ENCODE results near the gene CEP63.
A peak's percentile ranks its signal among the peaks of the same experiment; 100 is the strongest.
"Not testable (repeated sequence)": the region's sequence is repeated elsewhere in the genome, so short reads cannot be mapped to it uniquely, and the experiment has no call there.

Gene CEP63

DNA sequence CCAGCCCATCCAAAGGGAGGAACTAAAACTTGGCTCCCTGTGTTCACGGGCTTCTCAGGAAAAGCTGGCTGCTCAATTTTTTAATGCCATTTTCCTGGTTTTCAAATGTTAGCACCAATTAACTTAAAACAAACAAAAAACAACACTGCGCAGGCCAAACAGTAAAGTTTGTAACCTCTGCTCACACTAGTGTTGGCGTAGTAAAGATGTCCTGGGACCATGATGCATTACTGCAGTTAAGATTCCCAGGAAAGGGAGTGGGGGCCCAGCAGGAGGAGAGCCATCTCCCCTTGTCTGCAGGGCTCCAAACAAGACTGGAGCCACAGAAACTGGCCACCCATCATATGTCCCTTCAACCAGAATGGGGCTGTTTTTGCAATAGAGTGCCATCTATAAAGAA lies 91.0 kb downstream of the CEP63 start:
- H3K9me3 ChIP-seq (ENCODE audit: control insufficient read depth, low read length), result no peaks in the 10 kb centered on the region
- H3K36me3 ChIP-seq (ENCODE audit: control insufficient read depth, insufficient read depth, low read length, severe bottlenecking), result no peaks in the 10 kb centered on the region
- no peak overlapping the region for H3K9ac ChIP-seq (ENCODE audit: low read length)
- no peak overlapping the region for H3K4me3 ChIP-seq (ENCODE audit: low read length)
- no peaks in the 10 kb centered on the region for H3K4me1 ChIP-seq (ENCODE audit: control insufficient read depth, insufficient read depth, low read length)
- DNase-seq (ENCODE audit: low read depth), result no peak
- H3K27me3 ChIP-seq (replicated peaks; ENCODE audit: control insufficient read depth, insufficient read depth, low read length), result no peaks in the 10 kb centered on the region

DNA sequence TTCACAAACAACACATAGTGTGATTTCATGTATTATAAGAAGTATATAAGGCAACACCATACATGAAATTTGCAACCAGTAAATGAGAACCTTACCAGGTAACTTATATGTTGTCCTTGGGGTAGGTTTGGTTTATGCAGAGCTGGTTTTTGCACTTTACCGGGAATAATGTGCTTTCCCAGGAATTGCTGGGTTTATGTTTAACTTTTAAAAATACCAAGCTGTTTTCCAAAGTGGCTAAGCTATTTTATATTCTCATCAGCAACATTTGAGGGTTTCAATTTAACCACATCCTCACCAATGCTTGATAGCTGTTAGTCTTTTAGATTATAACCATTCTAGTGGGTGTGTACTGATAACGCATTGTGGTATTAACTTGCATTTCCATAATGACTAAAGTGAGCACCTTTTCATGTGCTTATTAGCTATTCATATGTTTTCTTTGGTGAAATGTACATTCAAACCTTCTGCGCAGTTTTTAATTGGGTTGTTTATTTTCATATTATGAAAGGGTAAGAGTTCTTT lies 93.3 kb downstream of the CEP63 start:
- Histone ChIP-seq H3K4me3 (ENCODE audit: low read length) (no peak overlapping the region), H3K9ac (ENCODE audit: low read length) (no peak overlapping the region), H3K27me3 (replicated peaks; ENCODE audit: control insufficient read depth, insufficient read depth, low read length) (no peaks in the 10 kb centered on the region), H3K9me3 (ENCODE audit: control insufficient read depth, low read length) (no peaks in the 10 kb centered on the region), H3K36me3 (ENCODE audit: control insufficient read depth, insufficient read depth, low read length, severe bottlenecking) (no peaks in the 10 kb centered on the region), H3K4me1 (ENCODE audit: control insufficient read depth, insufficient read depth, low read length) (no peaks in the 10 kb centered on the region)
- no peak for DNase-seq (ENCODE audit: low read depth)

DNA sequence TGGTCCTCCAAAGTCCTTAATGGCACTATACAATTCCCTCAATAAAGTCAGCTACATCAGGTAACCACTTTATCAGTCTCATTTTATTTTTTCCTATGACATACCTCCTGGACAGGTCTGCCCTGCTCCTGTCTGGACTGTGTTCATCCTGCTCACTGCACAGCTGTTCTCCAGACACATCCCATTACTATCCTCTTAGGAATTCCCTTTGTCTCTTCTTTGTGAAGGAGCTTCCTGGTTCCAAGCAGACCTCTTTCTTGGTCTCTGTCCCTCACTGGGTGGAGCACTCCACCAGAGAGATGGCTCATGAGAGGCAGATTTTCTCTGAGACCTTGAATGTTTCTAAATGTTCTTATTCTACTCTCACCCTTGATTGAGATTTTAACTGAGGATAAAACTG lies 104.9 kb downstream of the CEP63 start:
- Histone ChIP-seq H3K9ac (ENCODE audit: low read length) (no peak overlapping the region), H3K27me3 (replicated peaks; ENCODE audit: control insufficient read depth, insufficient read depth, low read length) (no peaks in the 10 kb centered on the region), H3K36me3 (ENCODE audit: control insufficient read depth, insufficient read depth, low read length, severe bottlenecking) (no peaks in the 10 kb centered on the region), H3K4me3 (ENCODE audit: low read length) (no peak overlapping the region), H3K4me1 (ENCODE audit: control insufficient read depth, insufficient read depth, low read length) (no peaks in the 10 kb centered on the region), H3K9me3 (ENCODE audit: control insufficient read depth, low read length) (peaks cover 7% of the 10 kb centered on the region)
- DNase-seq (ENCODE audit: low read depth), result no peak

DNA sequence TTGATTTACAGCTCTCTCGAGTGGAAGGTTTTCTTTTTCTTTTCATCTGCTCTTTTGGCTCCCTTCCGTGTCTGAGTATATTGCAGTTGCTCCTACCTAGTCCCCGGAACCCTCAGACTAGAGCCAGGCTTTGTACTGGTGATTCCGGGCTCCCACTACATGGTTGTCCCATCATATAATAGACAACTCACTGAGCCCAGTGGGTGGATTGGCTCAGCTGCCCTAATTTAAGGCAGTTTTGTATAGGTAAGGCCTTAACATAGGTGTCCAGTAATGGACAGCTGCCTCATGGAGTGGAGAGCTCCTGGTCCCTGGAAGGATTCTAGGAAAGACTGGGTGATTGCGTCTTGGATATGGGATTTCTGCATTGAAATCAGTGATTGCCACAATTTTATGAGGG lies 106.9 kb downstream of the CEP63 start:
- Histone ChIP-seq H3K4me1 (ENCODE audit: control insufficient read depth, insufficient read depth, low read length) (no peaks in the 10 kb centered on the region), H3K9me3 (ENCODE audit: control insufficient read depth, low read length) (peaks cover 15% of the 10 kb centered on the region), H3K4me3 (ENCODE audit: low read length) (no peak overlapping the region), H3K36me3 (ENCODE audit: control insufficient read depth, insufficient read depth, low read length, severe bottlenecking) (no peaks in the 10 kb centered on the region), H3K9ac (ENCODE audit: low read length) (no peak overlapping the region), H3K27me3 (replicated peaks; ENCODE audit: control insufficient read depth, insufficient read depth, low read length) (no peaks in the 10 kb centered on the region)
- no peak for DNase-seq (ENCODE audit: low read depth)

DNA sequence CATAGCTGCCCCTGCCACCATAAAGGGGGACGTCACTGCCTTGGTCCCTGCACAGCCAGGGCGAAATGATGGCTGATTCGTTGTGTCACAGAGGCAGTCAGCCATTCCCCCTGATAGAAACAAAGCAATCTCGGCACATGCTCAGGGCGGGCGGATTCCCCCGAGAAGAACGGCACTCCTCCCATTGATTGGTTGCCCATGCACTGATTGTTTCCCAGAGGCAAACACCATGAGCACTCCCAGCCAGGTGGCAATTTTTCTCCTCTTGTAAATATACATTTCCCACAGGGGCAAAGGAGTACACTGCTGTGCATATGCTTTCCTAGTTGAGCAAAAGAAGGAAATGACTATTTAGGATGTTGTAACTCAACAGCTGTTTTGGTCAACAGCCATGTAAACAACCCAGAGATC lies 108.5 kb downstream of the CEP63 start:
- Histone ChIP-seq H3K4me1 (ENCODE audit: control insufficient read depth, insufficient read depth, low read length) (no peaks in the 10 kb centered on the region), H3K9ac (ENCODE audit: low read length) (no peak overlapping the region), H3K36me3 (ENCODE audit: control insufficient read depth, insufficient read depth, low read length, severe bottlenecking) (no peaks in the 10 kb centered on the region), H3K9me3 (ENCODE audit: control insufficient read depth, low read length) (peaks cover 15% of the 10 kb centered on the region), H3K27me3 (replicated peaks; ENCODE audit: control insufficient read depth, insufficient read depth, low read length) (no peaks in the 10 kb centered on the region), H3K4me3 (ENCODE audit: low read length) (no peak overlapping the region)
- DNase-seq (ENCODE audit: low read depth), result no peak

DNA sequence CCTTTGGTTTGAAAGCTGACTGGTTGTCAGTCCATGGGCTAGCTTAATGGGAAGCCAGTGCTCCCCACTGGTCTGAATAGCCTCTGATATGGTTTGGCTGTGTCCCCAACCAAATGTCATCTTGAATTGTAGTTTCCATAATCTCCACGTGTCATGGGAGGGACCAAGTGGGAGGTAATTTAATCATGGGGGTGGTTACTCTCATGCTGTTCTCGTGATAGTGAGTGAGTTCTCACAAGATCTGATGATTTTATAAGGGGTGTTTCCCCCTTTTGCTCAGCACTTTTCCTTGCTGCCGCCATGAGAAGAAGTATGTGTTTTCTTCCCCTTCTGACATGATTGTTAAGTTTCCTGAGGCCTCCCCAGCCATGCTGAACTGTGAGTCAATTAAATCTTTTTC lies 109.1 kb downstream of the CEP63 start:
- H3K4me1 ChIP-seq (ENCODE audit: control insufficient read depth, insufficient read depth, low read length); H3K36me3 ChIP-seq (ENCODE audit: control insufficient read depth, insufficient read depth, low read length, severe bottlenecking); H3K27me3 ChIP-seq (replicated peaks; ENCODE audit: control insufficient read depth, insufficient read depth, low read length); H3K4me3 ChIP-seq (ENCODE audit: low read length); H3K9ac ChIP-seq (ENCODE audit: low read length); DNase-seq (ENCODE audit: low read depth): not testable (repeated sequence)
- peaks cover 15% of the 10 kb centered on the region for H3K9me3 ChIP-seq (ENCODE audit: control insufficient read depth, low read length)

DNA sequence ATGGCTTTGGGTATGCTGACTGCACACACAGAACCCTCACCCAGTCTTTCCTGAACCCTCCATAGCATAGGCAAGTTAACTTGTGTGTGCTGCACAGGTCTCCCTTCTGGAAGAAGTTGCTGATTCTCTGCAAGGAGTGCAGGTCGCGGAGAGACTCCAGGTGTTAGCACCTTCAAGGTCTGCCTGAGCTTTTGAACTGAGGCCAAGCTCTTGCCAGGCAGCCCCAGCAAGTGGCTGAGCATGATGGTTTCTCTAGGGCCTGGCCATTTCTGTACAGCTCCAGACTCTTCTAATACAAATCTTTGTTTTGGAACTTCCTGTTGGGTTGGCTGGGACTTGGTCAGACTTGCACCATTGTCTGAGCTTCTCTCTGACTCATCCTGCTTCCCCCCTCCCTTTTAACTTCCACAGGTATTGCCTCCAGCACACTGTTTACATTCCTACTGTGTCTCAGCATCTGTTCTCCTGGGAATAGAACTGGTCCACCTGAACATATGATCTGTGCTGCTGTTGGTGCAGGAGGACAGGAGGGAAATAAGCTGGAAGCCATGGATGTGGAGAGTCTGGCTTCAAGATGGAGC lies 111.6 kb downstream of the CEP63 start:
- Histone ChIP-seq H3K27me3 (replicated peaks; ENCODE audit: control insufficient read depth, insufficient read depth, low read length) (no peaks in the 10 kb centered on the region), H3K4me1 (ENCODE audit: control insufficient read depth, insufficient read depth, low read length) (no peaks in the 10 kb centered on the region), H3K9ac (ENCODE audit: low read length) (no peak overlapping the region), H3K36me3 (ENCODE audit: control insufficient read depth, insufficient read depth, low read length, severe bottlenecking) (no peaks in the 10 kb centered on the region), H3K9me3 (ENCODE audit: control insufficient read depth, low read length) (peaks cover 11% of the 10 kb centered on the region), H3K4me3 (ENCODE audit: low read length) (no peak overlapping the region)
- DNase-seq (ENCODE audit: low read depth), result no peak

DNA sequence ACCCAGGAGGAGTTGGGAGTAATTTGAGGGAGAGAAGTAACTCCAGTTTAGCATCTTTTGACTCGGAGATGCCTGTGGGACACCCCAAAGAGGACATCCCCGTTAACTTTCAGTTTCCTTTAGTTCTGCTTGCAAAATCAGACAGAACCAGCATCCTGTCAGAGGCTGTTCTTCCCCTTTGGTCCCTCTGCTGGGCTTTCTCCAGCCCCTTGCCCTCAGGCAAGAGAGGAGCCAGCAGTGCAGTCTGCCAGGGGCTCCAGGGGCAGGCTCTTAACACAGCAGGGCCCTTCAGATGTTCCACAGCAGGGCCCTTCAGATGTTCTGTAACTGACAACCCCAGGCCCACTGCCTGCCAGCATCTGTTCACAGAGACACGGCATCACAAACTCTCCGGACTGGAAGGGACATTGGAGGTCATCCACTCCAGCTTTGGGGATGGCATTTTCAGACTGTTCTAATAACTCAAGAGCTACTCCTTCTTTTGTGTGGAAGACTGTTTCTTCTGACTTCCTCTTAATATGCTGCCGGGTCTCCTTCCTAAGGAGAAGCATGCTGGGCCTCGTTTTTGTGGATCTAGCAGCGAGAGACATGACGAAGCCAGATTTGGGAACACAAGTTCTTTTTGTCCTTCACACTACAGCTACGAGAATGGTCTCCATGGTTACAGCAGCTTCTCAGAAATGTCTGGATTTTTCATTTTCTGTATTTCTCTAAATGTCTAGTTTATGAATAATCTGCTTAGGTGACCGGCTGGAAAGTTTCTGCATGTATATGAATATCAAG lies 113.1 kb downstream of the CEP63 start:
- H3K9me3 ChIP-seq (ENCODE audit: control insufficient read depth, low read length), result peaks cover 11% of the 10 kb centered on the region
- no peak overlapping the region for H3K4me3 ChIP-seq (ENCODE audit: low read length)
- no peaks in the 10 kb centered on the region for H3K4me1 ChIP-seq (ENCODE audit: control insufficient read depth, insufficient read depth, low read length)
- no peak overlapping the region for H3K9ac ChIP-seq (ENCODE audit: low read length)
- no peaks in the 10 kb centered on the region for H3K27me3 ChIP-seq (replicated peaks; ENCODE audit: control insufficient read depth, insufficient read depth, low read length)
- DNase-seq (ENCODE audit: low read depth), result peak; percentile 14
- H3K36me3 ChIP-seq (ENCODE audit: control insufficient read depth, insufficient read depth, low read length, severe bottlenecking), result no peaks in the 10 kb centered on the region

DNA sequence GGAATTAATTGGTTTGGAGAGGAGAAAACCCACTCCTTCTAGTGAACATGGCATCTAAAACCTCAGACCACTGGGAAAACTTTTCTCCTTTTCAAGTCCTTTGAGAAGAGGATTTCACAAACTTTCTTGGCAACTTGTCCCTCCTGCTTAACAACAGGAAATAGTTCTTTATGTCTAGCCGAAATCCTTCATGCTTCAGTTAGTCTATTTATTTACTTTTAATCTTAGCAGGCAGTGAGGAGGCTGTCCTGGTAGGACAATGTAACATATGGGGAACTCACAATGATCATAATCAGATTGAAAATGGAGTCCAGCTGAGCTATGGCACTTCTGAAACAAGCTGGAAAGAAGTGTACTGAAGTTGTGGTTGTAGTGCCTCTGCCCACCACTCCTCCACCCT lies 114.3 kb downstream of the CEP63 start:
- H3K9ac ChIP-seq (ENCODE audit: low read length), result no peak overlapping the region
- H3K4me3 ChIP-seq (ENCODE audit: low read length), result no peak overlapping the region
- H3K9me3 ChIP-seq (ENCODE audit: control insufficient read depth, low read length), result peaks cover 10% of the 10 kb centered on the region
- peak; percentile 92 for DNase-seq (ENCODE audit: low read depth)
- H3K36me3 ChIP-seq (ENCODE audit: control insufficient read depth, insufficient read depth, low read length, severe bottlenecking), result no peaks in the 10 kb centered on the region
- H3K4me1 ChIP-seq (ENCODE audit: control insufficient read depth, insufficient read depth, low read length), result no peaks in the 10 kb centered on the region
- H3K27me3 ChIP-seq (replicated peaks; ENCODE audit: control insufficient read depth, insufficient read depth, low read length), result no peaks in the 10 kb centered on the region

DNA sequence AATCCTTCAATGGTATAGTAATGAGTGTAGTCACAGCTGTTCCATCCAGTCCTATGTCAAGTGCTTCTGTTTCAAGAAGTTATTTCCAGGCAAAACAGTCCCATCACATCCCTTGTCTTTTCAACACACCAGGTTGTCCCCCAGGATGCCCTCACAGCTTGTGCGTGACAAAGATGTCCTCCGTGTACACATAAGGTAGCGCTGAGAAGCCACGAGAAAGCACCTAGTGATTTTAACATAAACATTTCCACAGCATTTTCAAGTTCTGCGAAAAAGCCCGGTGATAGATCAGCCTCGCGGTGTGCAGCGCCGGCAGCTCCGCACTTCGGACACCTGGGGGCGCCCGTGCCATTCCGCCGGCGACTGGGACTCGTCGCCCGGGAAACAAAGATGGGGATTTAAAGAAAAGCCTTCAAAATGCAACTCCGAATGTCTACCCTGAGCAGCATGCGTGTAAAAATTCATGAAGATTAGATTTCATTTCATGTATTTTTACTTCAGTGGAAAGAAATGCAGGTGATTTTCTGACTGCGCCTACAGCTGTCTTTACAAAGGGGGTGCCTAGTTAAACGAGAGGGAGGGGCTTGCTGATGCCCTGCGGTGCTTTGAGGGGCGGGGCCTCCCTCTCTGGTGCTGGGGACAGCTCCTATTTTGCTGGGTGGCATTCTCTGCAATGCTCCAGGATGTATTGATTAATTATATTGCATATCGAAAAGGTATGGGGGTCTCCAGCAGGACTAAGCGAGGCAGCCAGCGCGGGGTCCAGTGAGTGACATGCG lies 115.0 kb downstream of the CEP63 start:
- no peaks in the 10 kb centered on the region for H3K4me1 ChIP-seq (ENCODE audit: control insufficient read depth, insufficient read depth, low read length)
- DNase-seq (ENCODE audit: low read depth), result peak; percentile 89

More for the DNA sequence above, 115.0 kb downstream of the CEP63 start:
- Histone ChIP-seq H3K9me3 (ENCODE audit: control insufficient read depth, low read length) (peaks cover 7% of the 10 kb centered on the region), H3K9ac (ENCODE audit: low read length) (no peak overlapping the region), H3K27me3 (replicated peaks; ENCODE audit: control insufficient read depth, insufficient read depth, low read length) (no peaks in the 10 kb centered on the region), H3K36me3 (ENCODE audit: control insufficient read depth, insufficient read depth, low read length, severe bottlenecking) (no peaks in the 10 kb centered on the region), H3K4me3 (ENCODE audit: low read length) (no peak overlapping the region)

Data from adipocyte (in vitro differentiated cells).